ENCODE data around the gene PLCL2. TPM values are rescaled to one million over a fixed set of nuclear protein-coding genes. Genes with fewer than 3 reads are reported as not detected.

Gene PLCL2
- total RNA-seq, 2 experiments from 2014 or later = 53.2 to 58.0 TPM

- POLR2A ChIA-PET = no interaction called here
- no peaks in the 10 kb centered on the region for H3K9me3 Mint-ChIP-seq
- H3K27ac Mint-ChIP-seq = no peak overlapping the region
- no peaks in the 10 kb centered on the region for H3K27me3 Mint-ChIP-seq
- peaks cover 50% of the 10 kb centered on the region for H3K36me3 Mint-ChIP-seq
- ATAC-seq (ENCODE audit: low read depth) = no peak
- peaks cover 14% of the 10 kb centered on the region for H3K4me1 Mint-ChIP-seq
- H3K4me3 Mint-ChIP-seq = no peak overlapping the region
- DNase-seq = no peak
Observed at GRCh38 chr3:17011728-17012338, 127.1 kb downstream of the PLCL2 start.

- Mint-ChIP-seq H3K27ac (no peak overlapping the region), H3K36me3 (peaks cover 59% of the 10 kb centered on the region), H3K4me3 (no peak overlapping the region), H3K27me3 (no peaks in the 10 kb centered on the region), H3K9me3 (no peaks in the 10 kb centered on the region), H3K4me1 (peaks cover 20% of the 10 kb centered on the region)
- no peak for DNase-seq
- POLR2A ChIA-PET = no interaction called here
- no peak for ATAC-seq (ENCODE audit: low read depth)
Observed at GRCh38 chr3:17013050-17013449, 128.3 kb downstream of the PLCL2 start.

- DNase-seq (no peak), ATAC-seq (ENCODE audit: low read depth) (no peak)
- Mint-ChIP-seq H3K9me3 (no peaks in the 10 kb centered on the region), H3K4me1 (peaks cover 18% of the 10 kb centered on the region), H3K36me3 (peaks cover 62% of the 10 kb centered on the region), H3K27me3 (no peaks in the 10 kb centered on the region), H3K27ac (no peak overlapping the region), H3K4me3 (no peak overlapping the region)
- POLR2A ChIA-PET = no interaction called here
Observed at GRCh38 chr3:17013571-17013970, 128.8 kb downstream of the PLCL2 start.

GRCh38 chr3:17014284-17014683 lies 129.5 kb downstream of the PLCL2 start:
- Mint-ChIP-seq H3K27me3 (no peaks in the 10 kb centered on the region), H3K27ac (no peak overlapping the region), H3K9me3 (no peaks in the 10 kb centered on the region), H3K4me3 (no peak overlapping the region), H3K36me3 (peaks cover 60% of the 10 kb centered on the region), H3K4me1 (peaks cover 18% of the 10 kb centered on the region)
- ATAC-seq (ENCODE audit: low read depth) (no peak), DNase-seq (no peak)
- POLR2A ChIA-PET = no interaction called here

GRCh38 chr3:17014709-17015108 lies 130.0 kb downstream of the PLCL2 start:
- Mint-ChIP-seq H3K27me3 (no peaks in the 10 kb centered on the region), H3K36me3 (peaks cover 57% of the 10 kb centered on the region), H3K27ac (no peak overlapping the region), H3K9me3 (no peaks in the 10 kb centered on the region), H3K4me1 (peaks cover 18% of the 10 kb centered on the region), H3K4me3 (no peak overlapping the region)
- POLR2A ChIA-PET = no interaction called here
- ATAC-seq (ENCODE audit: low read depth) = no peak
- no peak for DNase-seq

GRCh38 chr3:17021614-17022013 lies 136.9 kb downstream of the PLCL2 start:
- Mint-ChIP-seq H3K4me1 (peaks cover 48% of the 10 kb centered on the region), H3K4me3 (peak overlapping the region; percentile 22), H3K36me3 (peaks cover 54% of the 10 kb centered on the region), H3K27me3 (no peaks in the 10 kb centered on the region), H3K27ac (peak overlapping the region; percentile 60), H3K9me3 (no peaks in the 10 kb centered on the region)
- ATAC-seq (ENCODE audit: low read depth) = no peak
- no peak for DNase-seq
- POLR2A ChIA-PET = no interaction called here

GRCh38 chr3:17023006-17023664 lies 138.4 kb downstream of the PLCL2 start:
- peak; percentile 98 for ATAC-seq (ENCODE audit: low read depth)
- H3K4me3 Mint-ChIP-seq = peak overlapping the region; percentile 62
- H3K4me1 Mint-ChIP-seq = peaks cover 40% of the 10 kb centered on the region
- DNase-seq = no peak
- POLR2A ChIA-PET = interaction anchor here (0.9 to 1.6 kb wide), 2 partner anchors 67 to 129 kb away, joined by 3 to 7 read pairs; no protein-coding TSS in a partner anchor
- no peaks in the 10 kb centered on the region for H3K27me3 Mint-ChIP-seq
- no peaks in the 10 kb centered on the region for H3K9me3 Mint-ChIP-seq
- peak overlapping the region; percentile 80 for H3K27ac Mint-ChIP-seq
- peaks cover 43% of the 10 kb centered on the region for H3K36me3 Mint-ChIP-seq

GRCh38 chr3:17025594-17026139 lies 140.9 kb downstream of the PLCL2 start:
- ATAC-seq (ENCODE audit: low read depth) = no peak
- Mint-ChIP-seq H3K27ac (no peak overlapping the region), H3K36me3 (peaks cover 45% of the 10 kb centered on the region), H3K4me1 (peaks cover 51% of the 10 kb centered on the region), H3K9me3 (no peaks in the 10 kb centered on the region), H3K4me3 (no peak overlapping the region), H3K27me3 (no peaks in the 10 kb centered on the region)
- POLR2A ChIA-PET = no interaction called here
- no peak for DNase-seq

- Mint-ChIP-seq H3K9me3 (no peaks in the 10 kb centered on the region), H3K27me3 (no peaks in the 10 kb centered on the region), H3K36me3 (peaks cover 35% of the 10 kb centered on the region), H3K27ac (no peak overlapping the region), H3K4me1 (peaks cover 47% of the 10 kb centered on the region), H3K4me3 (no peak overlapping the region)
- ATAC-seq (ENCODE audit: low read depth) (no peak), DNase-seq (no peak)
- POLR2A ChIA-PET = no interaction called here
Observed at GRCh38 chr3:17027318-17027717, 142.6 kb downstream of the PLCL2 start.

GRCh38 chr3:17028363-17028762 lies 143.6 kb downstream of the PLCL2 start:
- ATAC-seq (ENCODE audit: low read depth) (no peak), DNase-seq (no peak)
- Mint-ChIP-seq H3K9me3 (no peaks in the 10 kb centered on the region), H3K4me3 (no peak overlapping the region), H3K4me1 (peaks cover 45% of the 10 kb centered on the region), H3K36me3 (peaks cover 29% of the 10 kb centered on the region), H3K27me3 (no peaks in the 10 kb centered on the region), H3K27ac (no peak overlapping the region)
- POLR2A ChIA-PET = no interaction called here

GRCh38 chr3:17030438-17030837 lies 145.7 kb downstream of the PLCL2 start:
- ATAC-seq (ENCODE audit: low read depth) (peak; percentile 31), DNase-seq (no peak)
- Mint-ChIP-seq H3K27ac (no peak overlapping the region), H3K4me3 (no peak overlapping the region), H3K4me1 (peaks cover 50% of the 10 kb centered on the region), H3K36me3 (peaks cover 24% of the 10 kb centered on the region), H3K27me3 (no peaks in the 10 kb centered on the region), H3K9me3 (no peaks in the 10 kb centered on the region)
- POLR2A ChIA-PET = interaction anchor here (0.9 kb wide), 1 partner anchor 121 kb away, joined by 3 read pairs; no protein-coding TSS in a partner anchor

- H3K27ac Mint-ChIP-seq = no peak overlapping the region
- H3K4me1 Mint-ChIP-seq = peaks cover 49% of the 10 kb centered on the region
Observed at GRCh38 chr3:17030956-17031652, 146.3 kb downstream of the PLCL2 start.

GRCh38 chr3:17032407-17033034 lies 147.8 kb downstream of the PLCL2 start:
- no peak overlapping the region for H3K4me3 Mint-ChIP-seq
- no peak overlapping the region for H3K27ac Mint-ChIP-seq
- DNase-seq = no peak
- peaks cover 32% of the 10 kb centered on the region for H3K36me3 Mint-ChIP-seq
- no peaks in the 10 kb centered on the region for H3K27me3 Mint-ChIP-seq
- H3K9me3 Mint-ChIP-seq = no peaks in the 10 kb centered on the region
- H3K4me1 Mint-ChIP-seq = peaks cover 47% of the 10 kb centered on the region
- ATAC-seq (ENCODE audit: low read depth) = no peak
- POLR2A ChIA-PET = no interaction called here

More at GRCh38 chr3:17030956-17031652, 146.3 kb downstream of the PLCL2 start:
- Mint-ChIP-seq H3K4me3 (no peak overlapping the region), H3K36me3 (peaks cover 24% of the 10 kb centered on the region), H3K9me3 (no peaks in the 10 kb centered on the region), H3K27me3 (no peaks in the 10 kb centered on the region)
- DNase-seq (no peak), ATAC-seq (ENCODE audit: low read depth) (no peak)
- POLR2A ChIA-PET = no interaction called here

Data from activated naive CD8-positive, alpha-beta T cell treated with anti-CD3 and anti-CD28 coated beads, Interleukin-2, amount 10 ng/mL, durations not matched to agents 7 days and 5 days (primary cell).